Measurements from ENCODE around the gene VPS13D.
"Not testable (repeated sequence)": the region's sequence is repeated elsewhere in the genome, so short reads cannot be mapped to it uniquely, and the experiment has no call there.

The VPS13D gene

GRCh38 chr1:12466816-12467215, 237.0 kb downstream of the VPS13D start:
- CTCF ChIA-PET = interaction anchor here (2.1 kb wide), 1 partner anchor 20 kb away, joined by 4 read pairs; no protein-coding TSS in a partner anchor
- TF ChIP-seq CTCF (IDR thresholded peaks at IDR 0.05; ENCODE audit: control extremely low read depth, extremely low read depth, low read depth, missing control alignments) = no peak
- DNase-seq (ENCODE audit: extremely low spot score) = no peak
- POLR2A ChIA-PET = no interaction called here

GRCh38 chr1:12467570-12468286, 237.9 kb downstream of the VPS13D start:
- ChIA-PET POLR2A (no interaction called here), CTCF (interaction anchor here (2.1 kb wide), 1 partner anchor 21 kb away, joined by 4 read pairs; no protein-coding TSS in a partner anchor)
- no peak for TF ChIP-seq CTCF (IDR thresholded peaks at IDR 0.05; ENCODE audit: control extremely low read depth, extremely low read depth, low read depth, missing control alignments)
- DNase-seq (ENCODE audit: extremely low spot score) = no peak

- POLR2A ChIA-PET = no interaction called here
- CTCF ChIA-PET = no interaction called here
- TF ChIP-seq CTCF (IDR thresholded peaks at IDR 0.05; ENCODE audit: control extremely low read depth, extremely low read depth, low read depth, missing control alignments) = no peak
- no peak for DNase-seq (ENCODE audit: extremely low spot score)
These were observed 238.5 kb downstream of the VPS13D start for GRCh38 chr1:12468323-12468722.

GRCh38 chr1:12469493-12469892, 239.7 kb downstream of the VPS13D start:
- POLR2A ChIA-PET = no interaction called here
- no peak for DNase-seq (ENCODE audit: extremely low spot score)
- CTCF ChIA-PET = no interaction called here
- no peak for TF ChIP-seq CTCF (IDR thresholded peaks at IDR 0.05; ENCODE audit: control extremely low read depth, extremely low read depth, low read depth, missing control alignments)

GRCh38 chr1:12469990-12470389, 240.2 kb downstream of the VPS13D start:
- ChIA-PET CTCF (no interaction called here), POLR2A (no interaction called here)
- TF ChIP-seq CTCF (IDR thresholded peaks at IDR 0.05; ENCODE audit: control extremely low read depth, extremely low read depth, low read depth, missing control alignments) = no peak
- no peak for DNase-seq (ENCODE audit: extremely low spot score)

GRCh38 chr1:12470916-12471315, 241.1 kb downstream of the VPS13D start:
- CTCF ChIA-PET; DNase-seq (ENCODE audit: extremely low spot score); POLR2A ChIA-PET: not testable (repeated sequence)

GRCh38 chr1:12472156-12472797, 242.4 kb downstream of the VPS13D start:
- no peak for TF ChIP-seq CTCF (IDR thresholded peaks at IDR 0.05; ENCODE audit: control extremely low read depth, extremely low read depth, low read depth, missing control alignments)
- ChIA-PET POLR2A (no interaction called here), CTCF (interaction anchor here (0.9 kb wide), 2 partner anchors 38 to 196 kb away, joined by 3 read pairs; no protein-coding TSS in a partner anchor)
- no peak for DNase-seq (ENCODE audit: extremely low spot score)
